ENCODE measurements around the gene PIGW.

The PIGW gene

GRCh38 chr17:36544307-36545076 is 9.7 kb downstream of the PIGW start, which contains the start of gene GGNBP2:
Gene GGNBP2 (plus strand): TSS chr17:36544919. CDS start chr17:36545725, 806 bp downstream.
- H3K36me3 ChIP-seq (ENCODE audit: control insufficient read depth in 5 of 5, insufficient read depth in 5 of 5, low read length in 5 of 5) = peaks cover 0 to 10% (median 0%) of the 10 kb centered on the region in 5 donors
- peak within 1 kb of the TSS; percentile 83 to 99 (median 92) for H3K4me3 ChIP-seq (ENCODE audit: low read depth in 1 of 5, low read length in 5 of 5)
- peak within 1 kb of the TSS; percentile 98 for H3K27ac ChIP-seq (ENCODE audit: low read depth, low read length)
- peak within 1 kb of the TSS; percentile 92 to 99 (median 97) for H3K9ac ChIP-seq (ENCODE audit: low read length in 5 of 5)
- no peaks in the 10 kb centered on the region for H3K9me3 ChIP-seq (ENCODE audit: control insufficient read depth in 5 of 5, low read length in 5 of 5)
- no peaks in the 10 kb centered on the region for H3K27me3 ChIP-seq (ENCODE audit: control insufficient read depth in 5 of 5, insufficient read depth in 4 of 5, low read length in 5 of 5)
- H3K4me1 ChIP-seq (ENCODE audit: control insufficient read depth in 5 of 5, insufficient read depth in 5 of 5, low read length in 5 of 5) = peaks cover 3 to 44% (median 39%) of the 10 kb centered on the region in 5 donors

GRCh38 chr17:36545077-36545464 is 10.3 kb downstream of the PIGW start:
- Histone ChIP-seq H3K27ac (ENCODE audit: low read depth, low read length) (peak overlapping the region; percentile 98), H3K36me3 (ENCODE audit: control insufficient read depth in 5 of 5, insufficient read depth in 5 of 5, low read length in 5 of 5) (peaks cover 0 to 10% (median 0%) of the 10 kb centered on the region in 5 donors), H3K9ac (ENCODE audit: low read length in 5 of 5) (peak overlapping the region in 4 of 5 donors; percentile 90 to 99 (median 92)), H3K9me3 (ENCODE audit: control insufficient read depth in 5 of 5, low read length in 5 of 5) (no peaks in the 10 kb centered on the region), H3K27me3 (ENCODE audit: control insufficient read depth in 5 of 5, insufficient read depth in 4 of 5, low read length in 5 of 5) (no peaks in the 10 kb centered on the region), H3K4me1 (ENCODE audit: control insufficient read depth in 5 of 5, insufficient read depth in 5 of 5, low read length in 5 of 5) (peaks cover 3 to 44% (median 39%) of the 10 kb centered on the region in 5 donors), H3K4me3 (ENCODE audit: low read depth in 1 of 5, low read length in 5 of 5) (peak overlapping the region; percentile 75 to 97 (median 90))

DNA sequence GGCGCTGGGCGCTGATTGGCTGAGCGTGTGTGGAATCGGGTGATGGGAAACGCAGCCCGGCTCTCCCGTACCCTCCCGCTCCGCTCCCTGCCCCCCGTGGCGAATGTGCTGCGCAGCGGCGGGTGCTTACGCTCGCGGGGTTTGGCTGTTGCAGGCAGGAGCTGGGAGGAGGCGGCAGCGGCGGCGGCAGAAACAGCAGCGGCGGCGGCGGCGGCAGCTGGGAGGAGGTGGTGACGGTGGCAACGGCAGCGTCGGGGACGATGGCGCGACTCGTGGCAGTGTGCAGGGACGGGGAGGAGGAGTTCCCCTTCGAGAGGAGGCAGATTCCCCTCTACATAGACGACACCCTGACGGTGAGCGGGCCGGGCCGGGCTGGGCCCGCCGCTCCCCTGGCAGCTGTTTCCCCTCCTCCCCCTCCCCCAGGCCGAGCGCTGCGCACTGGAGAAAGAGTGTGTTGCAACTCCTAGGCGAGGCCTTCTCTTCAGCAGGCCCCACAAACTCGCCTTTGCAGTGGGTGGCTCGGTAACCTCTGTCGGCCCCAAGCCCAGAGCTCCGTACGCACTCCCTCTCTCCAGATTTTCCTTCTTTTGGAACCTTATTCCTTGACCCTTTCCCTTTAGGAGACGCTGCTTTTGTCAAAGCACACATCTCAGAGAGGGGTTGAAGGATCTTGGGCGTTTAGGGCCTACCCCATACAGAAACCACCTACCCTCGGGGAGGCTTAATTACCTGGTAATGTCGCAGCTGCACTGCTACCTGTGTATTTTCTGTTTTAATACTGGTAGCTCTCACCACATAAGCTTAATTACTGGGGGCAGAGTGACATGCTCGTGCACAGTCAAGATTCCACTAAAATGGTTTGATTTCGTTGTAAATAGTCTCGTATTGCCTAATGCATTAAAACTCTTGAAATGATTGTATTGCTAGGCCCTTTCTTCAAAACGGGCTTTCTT is 11.0 kb downstream of the PIGW start:
- Histone ChIP-seq H3K36me3 (ENCODE audit: control insufficient read depth in 5 of 5, insufficient read depth in 5 of 5, low read length in 5 of 5) (peaks cover 0 to 10% (median 0%) of the 10 kb centered on the region in 5 donors), H3K4me3 (ENCODE audit: low read depth in 1 of 5, low read length in 5 of 5) (peak overlapping the region; percentile 75 to 99 (median 83)), H3K9me3 (ENCODE audit: control insufficient read depth in 5 of 5, low read length in 5 of 5) (no peaks in the 10 kb centered on the region), H3K27me3 (ENCODE audit: control insufficient read depth in 5 of 5, insufficient read depth in 4 of 5, low read length in 5 of 5) (no peaks in the 10 kb centered on the region), H3K9ac (ENCODE audit: low read length in 5 of 5) (peak overlapping the region; percentile 74 to 96 (median 82)), H3K27ac (ENCODE audit: low read depth, low read length) (peak overlapping the region; percentile 85), H3K4me1 (ENCODE audit: control insufficient read depth in 5 of 5, insufficient read depth in 5 of 5, low read length in 5 of 5) (peaks cover 3 to 49% (median 45%) of the 10 kb centered on the region in 5 donors)

- no peaks in the 10 kb centered on the region for H3K9me3 ChIP-seq (ENCODE audit: control insufficient read depth in 5 of 5, low read length in 5 of 5)
- H3K36me3 ChIP-seq (ENCODE audit: control insufficient read depth in 5 of 5, insufficient read depth in 5 of 5, low read length in 5 of 5) = peaks cover 0 to 10% (median 0%) of the 10 kb centered on the region in 5 donors
- H3K27me3 ChIP-seq (ENCODE audit: control insufficient read depth in 5 of 5, insufficient read depth in 4 of 5, low read length in 5 of 5) = no peaks in the 10 kb centered on the region
- H3K9ac ChIP-seq (ENCODE audit: low read length in 5 of 5) = peak overlapping the region; percentile 31 to 96 (median 82)
- H3K27ac ChIP-seq (ENCODE audit: low read depth, low read length) = peak overlapping the region; percentile 85
- H3K4me3 ChIP-seq (ENCODE audit: low read depth in 1 of 5, low read length in 5 of 5) = peak overlapping the region; percentile 75 to 99 (median 83)
- H3K4me1 ChIP-seq (ENCODE audit: control insufficient read depth in 5 of 5, insufficient read depth in 5 of 5, low read length in 5 of 5) = peaks cover 3 to 50% (median 47%) of the 10 kb centered on the region in 5 donors
Measured at GRCh38 chr17:36546418-36547093, 11.8 kb downstream of the PIGW start.

- peaks cover 0 to 7% (median 0%) of the 10 kb centered on the region in 5 donors for H3K36me3 ChIP-seq (ENCODE audit: control insufficient read depth in 5 of 5, insufficient read depth in 5 of 5, low read length in 5 of 5)
- H3K27ac ChIP-seq (ENCODE audit: low read depth, low read length) = peak overlapping the region; percentile 85
- no peaks in the 10 kb centered on the region for H3K9me3 ChIP-seq (ENCODE audit: control insufficient read depth in 5 of 5, low read length in 5 of 5)
- H3K4me3 ChIP-seq (ENCODE audit: low read depth in 1 of 5, low read length in 5 of 5) = peak overlapping the region in 1 of 5 donors; percentile 29
- H3K9ac ChIP-seq (ENCODE audit: low read length in 5 of 5) = peak overlapping the region in 3 of 5 donors; percentile 21 to 91 (median 35)
- peaks cover 3 to 50% (median 47%) of the 10 kb centered on the region in 5 donors for H3K4me1 ChIP-seq (ENCODE audit: control insufficient read depth in 5 of 5, insufficient read depth in 5 of 5, low read length in 5 of 5)
- no peaks in the 10 kb centered on the region for H3K27me3 ChIP-seq (ENCODE audit: control insufficient read depth in 5 of 5, insufficient read depth in 4 of 5, low read length in 5 of 5)
Measured at GRCh38 chr17:36547776-36548175, 13.0 kb downstream of the PIGW start.

DNA sequence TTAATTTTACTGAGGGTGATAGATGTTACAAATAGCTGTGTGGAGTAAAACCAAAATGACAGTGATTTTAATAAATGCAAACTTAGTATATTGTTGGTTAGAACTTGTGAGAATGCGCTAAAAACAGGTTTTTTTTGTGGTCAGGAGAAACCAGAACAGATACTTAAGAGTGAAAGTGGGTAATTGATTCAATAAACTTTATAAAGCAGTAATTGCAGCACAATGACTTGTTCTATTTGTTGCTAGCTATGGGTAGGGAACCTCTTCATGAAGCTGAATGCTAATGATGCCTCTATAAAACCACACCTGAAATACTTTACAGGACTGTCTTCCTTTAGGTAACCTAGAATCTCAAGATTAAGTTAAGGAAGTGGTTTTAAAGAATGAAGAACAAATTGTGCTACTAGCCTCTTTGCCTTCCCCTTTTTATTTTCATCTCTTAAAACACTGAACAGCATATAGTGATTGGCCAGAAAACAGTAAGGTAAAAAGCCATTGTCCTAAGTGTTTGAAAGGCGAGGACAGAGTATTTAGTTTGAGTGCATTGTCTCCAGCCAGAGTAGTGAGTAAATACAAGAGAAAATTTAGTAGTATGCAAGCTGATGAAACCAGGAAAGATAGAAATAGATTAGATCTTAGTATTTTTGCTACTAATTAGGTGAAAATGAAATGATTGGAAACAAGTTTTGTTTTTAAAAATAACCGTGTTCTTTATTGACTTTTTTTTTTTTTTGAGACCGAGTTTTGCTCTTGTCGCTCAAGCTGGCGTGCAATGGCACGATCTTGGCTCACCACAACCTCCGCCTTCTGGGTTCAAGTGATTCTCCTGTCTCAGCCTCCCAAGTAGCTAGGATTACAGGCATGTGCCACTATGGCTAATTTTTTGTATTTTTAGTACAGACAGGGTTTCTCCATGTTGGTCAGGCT is 16.0 kb downstream of the PIGW start:
- H3K4me1 ChIP-seq (ENCODE audit: control insufficient read depth in 5 of 5, insufficient read depth in 5 of 5, low read length in 5 of 5) = peaks cover 3 to 51% (median 48%) of the 10 kb centered on the region in 5 donors
- no peak overlapping the region for H3K4me3 ChIP-seq (ENCODE audit: low read depth in 1 of 5, low read length in 5 of 5)
- H3K27me3 ChIP-seq (ENCODE audit: control insufficient read depth in 5 of 5, insufficient read depth in 4 of 5, low read length in 5 of 5) = no peaks in the 10 kb centered on the region
- H3K27ac ChIP-seq (ENCODE audit: low read depth, low read length) = no peak overlapping the region
- H3K36me3 ChIP-seq (ENCODE audit: control insufficient read depth in 5 of 5, insufficient read depth in 5 of 5, low read length in 5 of 5) = peaks cover 6 to 14% (median 7%) of the 10 kb centered on the region in 5 donors
- peak overlapping the region in 1 of 5 donors; percentile 40 for H3K9ac ChIP-seq (ENCODE audit: low read length in 5 of 5)
- H3K9me3 ChIP-seq (ENCODE audit: control insufficient read depth in 5 of 5, low read length in 5 of 5) = no peaks in the 10 kb centered on the region

DNA sequence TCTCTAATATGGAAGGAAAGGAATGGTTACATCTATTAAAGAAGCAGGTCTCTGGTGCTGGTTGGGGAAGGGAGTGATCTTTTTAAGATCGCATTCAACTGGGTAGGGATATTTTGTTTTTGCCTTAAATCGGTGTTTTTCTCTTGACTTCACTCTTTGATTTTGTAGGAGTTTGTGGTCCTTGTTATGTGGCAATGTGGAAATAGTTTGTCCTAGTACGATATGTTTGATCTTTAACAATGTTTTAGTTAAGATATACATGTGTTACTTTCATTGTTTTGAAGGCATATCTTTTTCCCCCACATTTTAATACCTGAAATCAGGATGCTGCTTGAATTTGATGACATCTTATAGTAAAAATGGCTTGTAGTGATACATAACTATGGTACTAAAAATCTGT is 18.7 kb downstream of the PIGW start:
- H3K4me1 ChIP-seq (ENCODE audit: control insufficient read depth in 5 of 5, insufficient read depth in 5 of 5, low read length in 5 of 5) = peaks cover 0 to 25% (median 23%) of the 10 kb centered on the region in 5 donors
- H3K9me3 ChIP-seq (ENCODE audit: control insufficient read depth in 5 of 5, low read length in 5 of 5) = no peaks in the 10 kb centered on the region
- no peak overlapping the region for H3K27ac ChIP-seq (ENCODE audit: low read depth, low read length)

DNA sequence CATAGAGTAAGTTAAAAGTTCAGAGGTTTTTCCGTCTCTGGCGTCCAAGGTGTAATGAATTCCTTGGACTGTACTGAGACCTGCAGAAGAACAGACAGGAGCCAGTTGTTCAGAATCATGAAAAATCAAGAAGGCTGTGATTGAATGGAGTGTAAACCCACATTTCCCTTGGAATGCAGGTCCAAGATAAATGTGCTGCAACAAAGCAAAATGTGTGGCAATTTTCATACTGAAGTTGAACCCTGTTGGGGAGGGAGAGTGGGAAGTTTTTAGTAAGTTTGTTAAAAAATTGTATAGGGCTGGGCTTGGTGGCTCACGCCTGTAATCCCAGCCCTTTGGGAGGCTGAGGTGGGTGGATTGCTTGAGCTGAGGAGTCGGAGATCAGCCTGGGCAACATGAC is 31.3 kb downstream of the PIGW start:
- peaks cover 0 to 11% (median 5%) of the 10 kb centered on the region in 5 donors for H3K4me1 ChIP-seq (ENCODE audit: control insufficient read depth in 5 of 5, insufficient read depth in 5 of 5, low read length in 5 of 5)
- no peak overlapping the region for H3K9ac ChIP-seq (ENCODE audit: low read length in 5 of 5)
- H3K27ac ChIP-seq (ENCODE audit: low read depth, low read length) = no peak overlapping the region
- H3K9me3 ChIP-seq (ENCODE audit: control insufficient read depth in 5 of 5, low read length in 5 of 5) = no peaks in the 10 kb centered on the region
- no peaks in the 10 kb centered on the region for H3K27me3 ChIP-seq (ENCODE audit: control insufficient read depth in 5 of 5, insufficient read depth in 4 of 5, low read length in 5 of 5)
- peaks cover 29 to 69% (median 48%) of the 10 kb centered on the region in 5 donors for H3K36me3 ChIP-seq (ENCODE audit: control insufficient read depth in 5 of 5, insufficient read depth in 5 of 5, low read length in 5 of 5)
- H3K4me3 ChIP-seq (ENCODE audit: low read depth in 1 of 5, low read length in 5 of 5) = no peak overlapping the region

More for the DNA sequence above, 18.7 kb downstream of the PIGW start:
- peak overlapping the region in 3 of 5 donors; percentile 16 to 53 (median 41) for H3K9ac ChIP-seq (ENCODE audit: low read length in 5 of 5)
- no peaks in the 10 kb centered on the region for H3K27me3 ChIP-seq (ENCODE audit: control insufficient read depth in 5 of 5, insufficient read depth in 4 of 5, low read length in 5 of 5)
- peaks cover 16 to 30% (median 22%) of the 10 kb centered on the region in 5 donors for H3K36me3 ChIP-seq (ENCODE audit: control insufficient read depth in 5 of 5, insufficient read depth in 5 of 5, low read length in 5 of 5)
- H3K4me3 ChIP-seq (ENCODE audit: low read depth in 1 of 5, low read length in 5 of 5) = no peak overlapping the region

Measured in subcutaneous abdominal adipose tissue (tissue), 5 donors.